ENCODE data around the gene NEDD4L. TPM values are rescaled to one million over a fixed set of nuclear protein-coding genes. Genes with fewer than 3 reads are reported as not detected.

NEDD4L gene
- polyA plus RNA-seq, 1 of the 3 experiments (the other 2 are of a cell fraction) = 13.2 TPM

DNA sequence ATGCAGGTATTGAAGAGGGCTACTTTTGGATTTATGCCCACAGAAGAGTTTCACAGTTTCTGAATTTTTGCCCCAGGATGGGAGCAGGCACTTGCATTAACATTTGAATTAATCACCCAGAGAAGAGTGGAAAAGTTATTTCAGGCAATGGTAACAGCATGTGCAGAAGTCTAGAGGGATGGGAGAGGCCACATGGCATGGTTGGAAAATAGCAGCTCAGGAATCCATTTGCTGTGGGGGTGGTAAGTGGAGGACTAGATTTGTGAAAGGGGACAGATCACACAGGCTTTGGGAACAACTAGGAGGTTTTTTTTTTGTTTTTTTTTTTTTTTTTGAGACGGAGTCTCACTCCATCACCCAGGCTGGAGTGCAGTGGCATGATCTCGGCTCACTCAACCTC, 65.2 kb downstream of the NEDD4L start:
- no peak overlapping the region for H3K27ac ChIP-seq (ENCODE audit: low read depth in 2 of 2, low read length in 1 of 2)
- POLR2A ChIA-PET = no interaction called here
- no peaks in the 10 kb centered on the region for H4K20me1 ChIP-seq (ENCODE audit: insufficient read depth)
- H3K9me2 ChIP-seq = no peaks in the 10 kb centered on the region
- H3K9ac ChIP-seq = no peak overlapping the region
- H3K36me3 ChIP-seq (replicated peaks in 1 of 2; ENCODE audit: control insufficient read depth in 1 of 2, insufficient read depth in 2 of 2, low read length in 1 of 2) = no peaks in the 10 kb centered on the region
- no peaks in the 10 kb centered on the region for H3K27me3 ChIP-seq (ENCODE audit: insufficient read depth)
- DNase-seq = no peak
- no peak overlapping the region for H3K4me3 ChIP-seq (ENCODE audit: low read depth in 2 of 2, low read length in 1 of 2)
- no peaks in the 10 kb centered on the region for H3K9me3 ChIP-seq
- H3F3A ChIP-seq (replicated peaks; ENCODE audit: insufficient read depth) = no peaks in the 10 kb centered on the region
- CTCF ChIA-PET = interaction anchor here (0.6 to 3.9 kb wide), 6 partner anchors 11 to 150 kb away, joined by 4 to 36 read pairs (median 5); no protein-coding TSS in a partner anchor
- no peak overlapping the region for H3K4me2 ChIP-seq
- H3K4me1 ChIP-seq (ENCODE audit: control insufficient read depth in 1 of 2, insufficient read depth in 2 of 2, low read depth in 1 of 2, low read length in 1 of 2) = peaks cover 0 to 15% of the 10 kb centered on the region in 2 experiments; a peak in 2 of 4 replicates
- H3K79me2 ChIP-seq (ENCODE audit: insufficient read depth) = no peaks in the 10 kb centered on the region
- TF ChIP-seq EP300 (IDR thresholded peaks at IDR 0.05; ENCODE audit: borderline replicate concordance in 1 of 2, low read depth in 1 of 2, low read length in 1 of 2) (no peak), SMC3 (IDR thresholded peaks at IDR 0.05; ENCODE audit: low read depth, low read length) (no peak), CTCF (IDR thresholded peaks at IDR 0.05) (no peak), TAF1 (IDR thresholded peaks at IDR 0.05; ENCODE audit: borderline replicate concordance, low read depth, low read length) (no peak), MXI1 (IDR thresholded peaks at IDR 0.05; ENCODE audit: low read depth, low read length) (no peak), USF2 (IDR thresholded peaks at IDR 0.05; ENCODE audit: borderline replicate concordance, low read depth, low read length) (no peak), RXRA (IDR thresholded peaks at IDR 0.05; ENCODE audit: borderline replicate concordance, low read depth) (no peak), NFIC (IDR thresholded peaks at IDR 0.05; ENCODE audit: borderline replicate concordance) (no peak), GABPA (IDR thresholded peaks at IDR 0.05; ENCODE audit: low read depth) (no peak), FOXJ3 (CRISPR knock-in tag; IDR thresholded peaks at IDR 0.05) (no peak), FOSL2 (IDR thresholded peaks at IDR 0.05; ENCODE audit: borderline replicate concordance, low read depth) (no peak), CHD2 (IDR thresholded peaks at IDR 0.05; ENCODE audit: low read length, partially characterized antibody) (no peak), JUND (IDR thresholded peaks at IDR 0.05) (no peak), POLR2AphosphoS5 (IDR thresholded peaks at IDR 0.05; ENCODE audit: low read depth, low read length) (no peak), RFX5 (IDR thresholded peaks at IDR 0.05; ENCODE audit: low read length) (no peak), REST (IDR thresholded peaks at IDR 0.05; ENCODE audit: low read depth, low read length) (no peak)
- no peak overlapping the region for H2AFZ ChIP-seq (ENCODE audit: low read depth)
- WGBS (ENCODE audit: low lambda C conversion rate) = 83% methylated on average over 2 of the region's 2 CpGs

All from SK-N-SH (cell line).